Measurements from ENCODE around the gene ZSWIM5. TPM values are rescaled to one million over a fixed set of nuclear protein-coding genes. Genes with fewer than 3 reads are reported as not detected.

ZSWIM5 gene
- total RNA-seq, 1 donor from 2014 or later: 23.6 TPM

DNA sequence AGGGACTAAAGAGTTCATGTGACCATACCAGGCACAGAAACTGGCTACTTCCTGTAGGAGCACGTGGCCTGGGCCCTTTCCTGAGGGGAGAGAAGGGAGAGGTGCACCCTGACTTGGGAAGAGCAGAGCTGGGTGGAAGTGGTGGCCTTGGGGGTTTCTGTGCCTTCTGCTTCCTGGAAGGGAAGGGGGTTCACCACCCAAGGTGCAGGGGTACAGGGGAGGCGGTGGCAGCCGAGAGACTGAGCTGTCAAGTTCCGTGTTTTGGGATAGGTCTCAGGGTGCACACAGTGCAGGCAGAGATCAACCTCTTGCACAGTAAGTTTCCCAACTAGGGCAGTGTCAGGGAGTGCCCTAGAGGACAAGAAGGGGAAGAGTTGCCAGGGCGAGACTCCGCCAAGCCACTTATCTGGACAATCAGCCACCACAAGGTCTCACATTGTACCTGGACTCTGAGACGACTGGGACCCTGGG, 205.4 kb downstream of the ZSWIM5 start:
- TF ChIP-seq, protein P1, sequence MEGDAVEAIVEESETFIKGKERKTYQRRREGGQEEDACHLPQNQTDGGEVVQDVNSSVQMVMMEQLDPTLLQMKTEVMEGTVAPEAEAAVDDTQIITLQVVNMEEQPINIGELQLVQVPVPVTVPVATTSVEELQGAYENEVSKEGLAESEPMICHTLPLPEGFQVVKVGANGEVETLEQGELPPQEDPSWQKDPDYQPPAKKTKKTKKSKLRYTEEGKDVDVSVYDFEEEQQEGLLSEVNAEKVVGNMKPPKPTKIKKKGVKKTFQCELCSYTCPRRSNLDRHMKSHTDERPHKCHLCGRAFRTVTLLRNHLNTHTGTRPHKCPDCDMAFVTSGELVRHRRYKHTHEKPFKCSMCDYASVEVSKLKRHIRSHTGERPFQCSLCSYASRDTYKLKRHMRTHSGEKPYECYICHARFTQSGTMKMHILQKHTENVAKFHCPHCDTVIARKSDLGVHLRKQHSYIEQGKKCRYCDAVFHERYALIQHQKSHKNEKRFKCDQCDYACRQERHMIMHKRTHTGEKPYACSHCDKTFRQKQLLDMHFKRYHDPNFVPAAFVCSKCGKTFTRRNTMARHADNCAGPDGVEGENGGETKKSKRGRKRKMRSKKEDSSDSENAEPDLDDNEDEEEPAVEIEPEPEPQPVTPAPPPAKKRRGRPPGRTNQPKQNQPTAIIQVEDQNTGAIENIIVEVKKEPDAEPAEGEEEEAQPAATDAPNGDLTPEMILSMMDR (IDR thresholded peaks at IDR 0.05; ENCODE audit: partially characterized antibody, unreplicated experiment): no peak
- Mint-ChIP-seq H3K9me3 (ENCODE audit: unreplicated experiment) (no peaks in the 10 kb centered on the region), H3K27me3 (ENCODE audit: unreplicated experiment) (peaks cover 13% of the 10 kb centered on the region), H3K27ac (ENCODE audit: unreplicated experiment) (no peak overlapping the region), H3K36me3 (ENCODE audit: unreplicated experiment) (no peaks in the 10 kb centered on the region), H3K4me1 (ENCODE audit: low read depth, unreplicated experiment) (peaks cover 4% of the 10 kb centered on the region), H3K4me3 (ENCODE audit: unreplicated experiment) (no peak overlapping the region)
- DNase-seq: no peak

- H3K27me3 Mint-ChIP-seq (ENCODE audit: unreplicated experiment): peaks cover 9% of the 10 kb centered on the region
- TF ChIP-seq, protein P1 (IDR thresholded peaks at IDR 0.05; ENCODE audit: partially characterized antibody, unreplicated experiment): no peak
- H3K36me3 Mint-ChIP-seq (ENCODE audit: unreplicated experiment): peaks cover 6% of the 10 kb centered on the region
- no peak overlapping the region for H3K27ac Mint-ChIP-seq (ENCODE audit: unreplicated experiment)
- DNase-seq: no peak
- peaks cover 4% of the 10 kb centered on the region for H3K4me1 Mint-ChIP-seq (ENCODE audit: low read depth, unreplicated experiment)
- no peaks in the 10 kb centered on the region for H3K9me3 Mint-ChIP-seq (ENCODE audit: unreplicated experiment)
- no peak overlapping the region for H3K4me3 Mint-ChIP-seq (ENCODE audit: unreplicated experiment)
These were observed 207.2 kb downstream of the ZSWIM5 start for GRCh38 chr1:44999232-44999631.

DNA sequence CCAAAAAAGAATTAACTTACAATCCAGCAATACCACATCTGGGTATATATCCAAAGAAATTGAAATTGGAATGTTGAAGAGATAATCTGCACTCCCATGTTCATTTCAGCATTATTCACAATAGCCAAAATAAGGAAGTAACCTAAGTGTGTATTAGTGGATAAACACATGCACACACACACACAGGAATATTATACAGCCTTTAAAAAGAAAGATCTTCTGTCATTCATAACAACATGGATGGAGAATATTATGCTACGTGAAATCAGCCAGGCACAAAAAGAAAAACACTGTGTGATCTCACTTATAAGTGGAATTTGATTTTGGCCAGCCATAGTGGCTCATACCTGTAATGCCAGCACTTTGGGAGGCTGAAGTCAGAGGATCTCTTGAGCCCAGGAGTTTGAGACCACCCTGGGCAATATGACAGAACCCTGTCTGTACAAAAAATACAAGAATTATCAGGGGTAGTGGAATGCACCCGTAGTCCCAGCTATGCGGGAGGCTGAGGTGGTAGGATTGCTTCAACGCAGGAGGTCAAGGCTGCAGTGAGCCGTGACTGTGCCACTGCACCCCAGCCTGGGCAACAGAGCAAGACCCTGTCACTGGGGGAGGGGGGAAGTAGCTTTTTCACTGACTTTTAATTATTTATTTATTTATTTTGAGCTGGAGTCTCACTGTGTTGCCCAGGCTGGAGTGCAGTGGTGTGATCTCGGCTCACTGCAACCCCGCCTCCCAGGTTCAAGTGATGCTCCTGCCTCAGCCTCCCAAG, 210.8 kb downstream of the ZSWIM5 start:
- H3K4me1 Mint-ChIP-seq (ENCODE audit: low read depth, unreplicated experiment): no peaks in the 10 kb centered on the region
- H3K36me3 Mint-ChIP-seq (ENCODE audit: unreplicated experiment): peaks cover 6% of the 10 kb centered on the region
- TF ChIP-seq, protein P1 (IDR thresholded peaks at IDR 0.05; ENCODE audit: partially characterized antibody, unreplicated experiment): no peak
- H3K27ac Mint-ChIP-seq (ENCODE audit: unreplicated experiment): no peak overlapping the region
- H3K9me3 Mint-ChIP-seq (ENCODE audit: unreplicated experiment): no peaks in the 10 kb centered on the region
- DNase-seq: no peak
- H3K27me3 Mint-ChIP-seq (ENCODE audit: unreplicated experiment): peaks cover 3% of the 10 kb centered on the region
- no peak overlapping the region for H3K4me3 Mint-ChIP-seq (ENCODE audit: unreplicated experiment)

- peaks cover 3% of the 10 kb centered on the region for H3K27me3 Mint-ChIP-seq (ENCODE audit: unreplicated experiment)
- peaks cover 6% of the 10 kb centered on the region for H3K36me3 Mint-ChIP-seq (ENCODE audit: unreplicated experiment)
- no peaks in the 10 kb centered on the region for H3K4me1 Mint-ChIP-seq (ENCODE audit: low read depth, unreplicated experiment)
- no peak overlapping the region for H3K4me3 Mint-ChIP-seq (ENCODE audit: unreplicated experiment)
- H3K9me3 Mint-ChIP-seq (ENCODE audit: unreplicated experiment): no peaks in the 10 kb centered on the region
- no peak for DNase-seq
- TF ChIP-seq, protein P1 (IDR thresholded peaks at IDR 0.05; ENCODE audit: partially characterized antibody, unreplicated experiment): no peak
- H3K27ac Mint-ChIP-seq (ENCODE audit: unreplicated experiment): peak overlapping the region; percentile 18
These were observed 212.0 kb downstream of the ZSWIM5 start for GRCh38 chr1:44994309-44994898.

All from glutamatergic neuron (in vitro differentiated cells).